Fibroblast of pulmonary artery (primary cell): ENCODE measurements around the gene IQSEC1.

Experiments used
- DNase-seq: peaks from one replicate; pipeline ENCODE4 v3.0.0-alpha.2; 2010; ENCODE audit warnings: low read depth
- H3K4me3 ChIP-seq: replicated peaks from 2 replicates; pipeline ENCODE4 v1.5.1; 2011; ENCODE audit warnings: low read depth, mild to moderate bottlenecking, control low read depth, low read length, moderate library complexity
- TF ChIP-seq, protein P1 (sequence below): IDR thresholded peaks from 2 replicates; pipeline ENCODE4 v1.5.1; 2011; ENCODE audit warnings: mild to moderate bottlenecking, control low read depth, low read length, inconsistent platforms; ENCODE audit errors: missing control alignments

Gene IQSEC1

DNA sequence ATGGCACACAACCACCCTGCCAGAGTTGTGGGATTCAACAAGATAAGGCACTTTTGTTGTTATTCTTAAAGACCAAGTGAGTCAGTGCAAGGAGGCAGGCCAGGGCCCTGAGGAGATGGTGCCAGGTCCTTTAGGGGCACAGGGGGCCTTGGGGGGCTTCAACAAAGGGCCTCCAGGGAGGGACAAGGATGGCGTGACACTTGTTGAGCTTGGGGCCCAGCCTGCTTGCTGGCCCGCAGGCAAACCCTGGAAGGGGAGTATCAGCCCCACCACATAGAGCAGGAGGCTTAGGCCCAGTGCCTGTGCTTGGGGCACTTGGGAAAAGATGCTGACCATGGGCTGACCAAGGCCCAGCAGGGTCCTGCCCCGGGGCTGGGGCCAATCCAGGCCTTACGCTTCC, 5.5 kb downstream of the IQSEC1 start:
- TF ChIP-seq, protein P1, sequence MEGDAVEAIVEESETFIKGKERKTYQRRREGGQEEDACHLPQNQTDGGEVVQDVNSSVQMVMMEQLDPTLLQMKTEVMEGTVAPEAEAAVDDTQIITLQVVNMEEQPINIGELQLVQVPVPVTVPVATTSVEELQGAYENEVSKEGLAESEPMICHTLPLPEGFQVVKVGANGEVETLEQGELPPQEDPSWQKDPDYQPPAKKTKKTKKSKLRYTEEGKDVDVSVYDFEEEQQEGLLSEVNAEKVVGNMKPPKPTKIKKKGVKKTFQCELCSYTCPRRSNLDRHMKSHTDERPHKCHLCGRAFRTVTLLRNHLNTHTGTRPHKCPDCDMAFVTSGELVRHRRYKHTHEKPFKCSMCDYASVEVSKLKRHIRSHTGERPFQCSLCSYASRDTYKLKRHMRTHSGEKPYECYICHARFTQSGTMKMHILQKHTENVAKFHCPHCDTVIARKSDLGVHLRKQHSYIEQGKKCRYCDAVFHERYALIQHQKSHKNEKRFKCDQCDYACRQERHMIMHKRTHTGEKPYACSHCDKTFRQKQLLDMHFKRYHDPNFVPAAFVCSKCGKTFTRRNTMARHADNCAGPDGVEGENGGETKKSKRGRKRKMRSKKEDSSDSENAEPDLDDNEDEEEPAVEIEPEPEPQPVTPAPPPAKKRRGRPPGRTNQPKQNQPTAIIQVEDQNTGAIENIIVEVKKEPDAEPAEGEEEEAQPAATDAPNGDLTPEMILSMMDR: no peak
- H3K4me3 ChIP-seq: no peak overlapping the region
- DNase-seq: no peak

DNA sequence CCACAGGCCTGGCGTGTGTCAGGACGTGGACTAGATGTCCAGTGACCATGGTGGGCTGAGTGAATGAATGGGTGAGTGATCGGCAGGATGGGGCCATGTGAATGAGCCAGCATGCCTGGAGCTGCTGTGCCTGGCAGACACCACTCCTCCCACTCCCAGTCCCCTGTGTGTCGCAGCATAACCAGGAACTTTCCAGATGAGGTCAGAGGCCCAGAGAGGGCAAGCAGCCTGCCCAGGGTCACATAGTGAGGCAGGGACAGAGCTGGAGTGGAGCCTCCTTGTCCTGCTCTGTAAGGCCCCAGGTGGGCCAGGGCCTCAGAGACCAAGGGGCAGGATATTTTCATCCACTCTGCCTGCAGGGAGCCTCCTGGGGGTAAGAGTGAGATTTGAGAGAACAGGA, 6.4 kb downstream of the IQSEC1 start:
- TF ChIP-seq, protein P1: no peak
- DNase-seq: no peak
- H3K4me3 ChIP-seq: no peak overlapping the region

GRCh38 chr3:13066236-13066635, 7.0 kb downstream of the IQSEC1 start:
- DNase-seq: no peak
- TF ChIP-seq, protein P1: no peak
- H3K4me3 ChIP-seq: no peak overlapping the region

- no peak overlapping the region for H3K4me3 ChIP-seq
- DNase-seq: no peak
- TF ChIP-seq, protein P1: no peak
These were observed 7.5 kb downstream of the IQSEC1 start for GRCh38 chr3:13065727-13066126.

DNA sequence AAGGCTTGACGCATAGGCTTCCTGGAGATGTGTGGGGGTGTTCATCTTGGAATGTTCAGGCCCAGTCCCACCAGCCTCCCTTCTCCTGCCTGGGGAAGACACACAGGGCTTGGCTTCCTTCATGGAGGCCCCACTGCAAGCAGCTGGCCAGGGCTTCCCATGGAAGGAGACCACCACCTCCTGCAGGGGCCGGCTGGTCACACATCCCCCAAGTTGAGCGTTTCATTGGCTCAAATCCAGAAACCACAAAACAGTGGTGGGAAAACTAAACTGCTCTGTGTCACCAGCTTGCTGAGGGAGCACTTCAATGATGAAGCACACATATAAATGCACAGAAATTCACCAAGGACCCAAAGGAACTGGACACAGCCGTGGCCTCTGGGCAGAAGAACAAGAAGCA, 8.3 kb downstream of the IQSEC1 start:
- DNase-seq: no peak
- TF ChIP-seq, protein P1: no peak
- no peak overlapping the region for H3K4me3 ChIP-seq

GRCh38 chr3:13064159-13064868, 8.9 kb downstream of the IQSEC1 start:
- no peak for DNase-seq
- TF ChIP-seq, protein P1: no peak
- H3K4me3 ChIP-seq: no peak overlapping the region

DNA sequence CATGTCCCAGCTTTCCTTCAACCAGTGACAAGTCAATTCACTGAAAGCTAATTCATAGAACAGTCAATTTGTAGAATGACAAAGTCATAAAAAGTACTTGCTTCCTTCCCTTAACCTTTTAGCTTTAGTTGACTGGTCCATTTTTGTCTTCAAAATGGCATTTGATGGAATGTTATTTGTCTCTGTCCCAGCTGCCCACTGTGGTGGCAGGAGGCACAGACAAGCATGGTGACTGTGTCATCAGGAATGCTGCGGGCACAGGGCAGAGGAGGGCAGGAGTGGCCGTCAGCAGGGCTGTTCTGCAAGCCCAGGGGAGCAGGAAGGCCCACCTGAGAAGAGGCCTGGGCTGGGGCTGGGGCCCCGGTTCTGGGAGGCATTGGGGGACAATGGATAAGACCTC, 10.0 kb downstream of the IQSEC1 start:
- DNase-seq: no peak
- no peak overlapping the region for H3K4me3 ChIP-seq
- TF ChIP-seq, protein P1: no peak
